ENCODE measurements around the gene PRSS16. TPM values are rescaled to one million over a fixed set of nuclear protein-coding genes. Genes with fewer than 3 reads are reported as not detected.

The PRSS16 gene
- total RNA-seq, 3 donors from 2014 or later: 0.80 to 31.0 (median 12.8) TPM

DNA sequence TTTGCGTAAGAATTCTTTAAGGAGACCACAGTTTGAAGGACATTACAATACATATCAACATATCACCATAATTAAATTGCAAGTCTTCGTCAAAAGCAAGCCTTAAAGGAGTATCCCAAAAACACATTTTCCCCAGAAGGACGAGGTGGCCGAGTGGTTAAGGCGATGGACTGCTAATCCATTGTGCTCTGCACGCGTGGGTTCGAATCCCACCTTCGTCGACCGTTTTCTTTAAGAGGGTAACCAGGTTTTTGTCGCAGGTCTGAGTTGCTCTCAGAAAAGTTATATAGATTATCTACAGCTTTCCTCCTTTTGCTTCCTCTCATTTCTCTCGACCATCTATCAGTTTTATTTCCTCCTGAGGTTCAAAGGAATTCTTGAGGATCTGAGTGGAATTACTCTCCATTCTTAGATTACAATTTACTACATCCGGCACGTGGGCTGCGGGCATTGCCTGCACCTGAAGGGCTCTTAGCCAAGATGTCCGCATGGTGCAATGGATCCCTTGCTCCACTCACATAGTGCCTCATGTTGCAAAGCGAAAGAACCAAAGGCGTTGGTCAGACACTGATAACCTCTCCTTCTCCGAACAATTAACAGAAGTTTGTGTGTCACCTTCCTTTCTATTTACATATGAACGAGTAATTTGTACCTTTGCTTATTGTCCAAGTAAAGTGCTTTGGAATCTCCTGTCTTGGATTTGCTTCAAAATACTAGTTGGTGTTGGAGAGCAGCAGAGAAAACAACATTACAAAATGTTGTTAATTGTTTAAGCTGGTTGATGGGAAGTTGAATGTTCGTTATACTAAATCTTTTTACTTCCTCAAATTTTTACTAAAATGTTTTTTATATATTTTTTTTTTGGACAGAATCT lies 50.6 kb downstream of the PRSS16 start:
- Histone ChIP-seq H3K27ac (no peak overlapping the region), H3K4me3 (no peak overlapping the region), H3K27me3 (peaks cover 0 to 97% of the 10 kb centered on the region in 2 donors), H3K9me3 (peaks cover 0 to 4% of the 10 kb centered on the region in 2 donors), H3K4me1 (no peaks in the 10 kb centered on the region), H3K36me3 (no peaks in the 10 kb centered on the region)
- no peak for TF ChIP-seq POLR2AphosphoS5 (IDR thresholded peaks at IDR 0.05)
- no peak for TF ChIP-seq POLR2A (IDR thresholded peaks at IDR 0.05)
- TF ChIP-seq, protein P1, sequence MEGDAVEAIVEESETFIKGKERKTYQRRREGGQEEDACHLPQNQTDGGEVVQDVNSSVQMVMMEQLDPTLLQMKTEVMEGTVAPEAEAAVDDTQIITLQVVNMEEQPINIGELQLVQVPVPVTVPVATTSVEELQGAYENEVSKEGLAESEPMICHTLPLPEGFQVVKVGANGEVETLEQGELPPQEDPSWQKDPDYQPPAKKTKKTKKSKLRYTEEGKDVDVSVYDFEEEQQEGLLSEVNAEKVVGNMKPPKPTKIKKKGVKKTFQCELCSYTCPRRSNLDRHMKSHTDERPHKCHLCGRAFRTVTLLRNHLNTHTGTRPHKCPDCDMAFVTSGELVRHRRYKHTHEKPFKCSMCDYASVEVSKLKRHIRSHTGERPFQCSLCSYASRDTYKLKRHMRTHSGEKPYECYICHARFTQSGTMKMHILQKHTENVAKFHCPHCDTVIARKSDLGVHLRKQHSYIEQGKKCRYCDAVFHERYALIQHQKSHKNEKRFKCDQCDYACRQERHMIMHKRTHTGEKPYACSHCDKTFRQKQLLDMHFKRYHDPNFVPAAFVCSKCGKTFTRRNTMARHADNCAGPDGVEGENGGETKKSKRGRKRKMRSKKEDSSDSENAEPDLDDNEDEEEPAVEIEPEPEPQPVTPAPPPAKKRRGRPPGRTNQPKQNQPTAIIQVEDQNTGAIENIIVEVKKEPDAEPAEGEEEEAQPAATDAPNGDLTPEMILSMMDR (IDR thresholded peaks at IDR 0.05): no peak
- DNase-seq (ENCODE audit: low spot score in 2 of 2): no peak
- intact Hi-C loops (cut with DNase I; ENCODE audit: low total_unique reads): no loop called here

- no peak overlapping the region for H3K27ac ChIP-seq
- TF ChIP-seq, protein P1 (IDR thresholded peaks at IDR 0.05): no peak
- TF ChIP-seq POLR2AphosphoS5 (IDR thresholded peaks at IDR 0.05) (no peak), POLR2A (IDR thresholded peaks at IDR 0.05) (no peak)
- DNase-seq (ENCODE audit: low spot score in 2 of 2): no peak
- peaks cover 0 to 6% of the 10 kb centered on the region in 2 donors for H3K9me3 ChIP-seq
- no peaks in the 10 kb centered on the region for H3K4me1 ChIP-seq
- intact Hi-C loops (cut with DNase I; ENCODE audit: low total_unique reads): no loop called here
- peaks cover 0 to 68% of the 10 kb centered on the region in 2 donors for H3K27me3 ChIP-seq
- H3K36me3 ChIP-seq: no peaks in the 10 kb centered on the region
- H3K4me3 ChIP-seq: no peak overlapping the region
Observed at GRCh38 chr6:27303613-27304272, 56.2 kb downstream of the PRSS16 start.

Other genes with a start within 250 kb of the PRSS16 start
- not detected for gene POM121L2, start 64.6 kb downstream of the PRSS16 start, total RNA-seq
- gene ZNF391, start 141.1 kb downstream of the PRSS16 start, total RNA-seq: 1 to 10 TPM; 2.1 to 5.9 (median 5.2) TPM
- 10 to 100 TPM in 1 of 3 donors, 1 to 10 TPM in 2; 3.8 to 13.3 (median 9.2) TPM for gene ZNF184, start 225.4 kb downstream of the PRSS16 start, total RNA-seq